ENCODE data around the gene ROBO1. TPM values are rescaled to one million over a fixed set of nuclear protein-coding genes. Genes with fewer than 3 reads are reported as not detected.

Gene ROBO1
- total RNA-seq, 4 donors from 2014 or later, result 25.0 to 42.6 (median 35.7) TPM

- WGBS, 2 donors, result 28 to 46% methylated on average over 8 of the region's 8 CpGs
- H3K27ac ChIP-seq, result no peak overlapping the region
- DNase-seq, result no peak
- no peaks in the 10 kb centered on the region for H3K9me3 ChIP-seq
- H3K4me1 ChIP-seq, result peaks cover 0 to 13% (median 0%) of the 10 kb centered on the region in 3 donors
- no peak for TF ChIP-seq POLR2A (IDR thresholded peaks at IDR 0.05)
- no peak for TF ChIP-seq CTCF (IDR thresholded peaks at IDR 0.05)
- no peak overlapping the region for H3K4me3 ChIP-seq
- H3K27me3 ChIP-seq, result no peaks in the 10 kb centered on the region
- H3K36me3 ChIP-seq, result no peaks in the 10 kb centered on the region
- intact Hi-C loops (cut with DNase I), result no loop called here
These were observed 277.4 kb downstream of the ROBO1 start for GRCh38 chr3:79490165-79491028.

GRCh38 chr3:79488407-79488806 lies 279.4 kb downstream of the ROBO1 start:
- H3K36me3 ChIP-seq, result no peaks in the 10 kb centered on the region
- no peaks in the 10 kb centered on the region for H3K9me3 ChIP-seq
- no peak overlapping the region for H3K27ac ChIP-seq
- WGBS, 2 donors, result 86 to 87% methylated on average over 2 of the region's 2 CpGs
- no peak for TF ChIP-seq POLR2A (IDR thresholded peaks at IDR 0.05)
- TF ChIP-seq CTCF (IDR thresholded peaks at IDR 0.05), result no peak
- no peaks in the 10 kb centered on the region for H3K27me3 ChIP-seq
- H3K4me3 ChIP-seq, result no peak overlapping the region
- peaks cover 0 to 13% (median 0%) of the 10 kb centered on the region in 3 donors for H3K4me1 ChIP-seq
- intact Hi-C loops (cut with DNase I), result no loop called here
- no peak for DNase-seq

- Histone ChIP-seq H3K36me3 (no peaks in the 10 kb centered on the region), H3K27me3 (no peaks in the 10 kb centered on the region), H3K4me1 (no peaks in the 10 kb centered on the region), H3K9me3 (no peaks in the 10 kb centered on the region), H3K27ac (no peak overlapping the region), H3K4me3 (no peak overlapping the region)
- intact Hi-C loops (cut with DNase I), result no loop called here
- DNase-seq, result no peak
- TF ChIP-seq POLR2A (IDR thresholded peaks at IDR 0.05), result no peak
- TF ChIP-seq CTCF (IDR thresholded peaks at IDR 0.05), result no peak
- 48 to 53% methylated on average over 1 of the region's 1 CpG for WGBS, 2 donors
These were observed 287.1 kb downstream of the ROBO1 start for GRCh38 chr3:79480746-79481145.

GRCh38 chr3:79478620-79479019 lies 289.2 kb downstream of the ROBO1 start:
- Histone ChIP-seq H3K27ac (no peak overlapping the region), H3K36me3 (no peaks in the 10 kb centered on the region), H3K4me3 (no peak overlapping the region), H3K4me1 (no peaks in the 10 kb centered on the region), H3K9me3 (no peaks in the 10 kb centered on the region), H3K27me3 (no peaks in the 10 kb centered on the region)
- intact Hi-C loops (cut with DNase I), result no loop called here
- no peak for TF ChIP-seq POLR2A (IDR thresholded peaks at IDR 0.05)
- no peak for TF ChIP-seq CTCF (IDR thresholded peaks at IDR 0.05)
- DNase-seq, result no peak
- WGBS, 2 donors, result 93 to 100% methylated on average over 1 of the region's 1 CpG

GRCh38 chr3:79477242-79477641 lies 290.6 kb downstream of the ROBO1 start:
- 32 to 33% methylated on average over 1 of the region's 1 CpG for WGBS, 2 donors
- H3K4me1 ChIP-seq, result no peaks in the 10 kb centered on the region
- H3K27ac ChIP-seq, result no peak overlapping the region
- H3K36me3 ChIP-seq, result no peaks in the 10 kb centered on the region
- H3K4me3 ChIP-seq, result no peak overlapping the region
- intact Hi-C loops (cut with DNase I), result no loop called here
- no peaks in the 10 kb centered on the region for H3K9me3 ChIP-seq
- no peak for DNase-seq
- H3K27me3 ChIP-seq, result no peaks in the 10 kb centered on the region
- TF ChIP-seq POLR2A (IDR thresholded peaks at IDR 0.05) (no peak), CTCF (IDR thresholded peaks at IDR 0.05) (no peak)
